Occipital lobe (tissue), 3 donors: ENCODE data around the gene GNRHR. TPM values are rescaled to one million over a fixed set of nuclear protein-coding genes. Genes with fewer than 3 reads are reported as not detected.
A peak's percentile ranks its signal among the peaks of the same experiment; 100 is the strongest.

Experiments used
- DNase-seq: peaks from one replicate; lab custom pipeline; 2025; lab: John Stamatoyannopoulos, UW
- small RNA-seq: library from RNA; depleted of rRNA; stranded (forward); fragments of <200 nt; gene quantifications from one replicate; pipeline ENCODE3, GENCODE V24; 2014
- total RNA-seq: library from RNA; depleted of rRNA; stranded (reverse); fragments of >200 nt; gene quantifications from one replicate; pipeline ENCODE4 v1.2.3, GENCODE V29; 2014

Gene GNRHR
- total RNA-seq, 1 donor from 2014 or later = not detected

DNA sequence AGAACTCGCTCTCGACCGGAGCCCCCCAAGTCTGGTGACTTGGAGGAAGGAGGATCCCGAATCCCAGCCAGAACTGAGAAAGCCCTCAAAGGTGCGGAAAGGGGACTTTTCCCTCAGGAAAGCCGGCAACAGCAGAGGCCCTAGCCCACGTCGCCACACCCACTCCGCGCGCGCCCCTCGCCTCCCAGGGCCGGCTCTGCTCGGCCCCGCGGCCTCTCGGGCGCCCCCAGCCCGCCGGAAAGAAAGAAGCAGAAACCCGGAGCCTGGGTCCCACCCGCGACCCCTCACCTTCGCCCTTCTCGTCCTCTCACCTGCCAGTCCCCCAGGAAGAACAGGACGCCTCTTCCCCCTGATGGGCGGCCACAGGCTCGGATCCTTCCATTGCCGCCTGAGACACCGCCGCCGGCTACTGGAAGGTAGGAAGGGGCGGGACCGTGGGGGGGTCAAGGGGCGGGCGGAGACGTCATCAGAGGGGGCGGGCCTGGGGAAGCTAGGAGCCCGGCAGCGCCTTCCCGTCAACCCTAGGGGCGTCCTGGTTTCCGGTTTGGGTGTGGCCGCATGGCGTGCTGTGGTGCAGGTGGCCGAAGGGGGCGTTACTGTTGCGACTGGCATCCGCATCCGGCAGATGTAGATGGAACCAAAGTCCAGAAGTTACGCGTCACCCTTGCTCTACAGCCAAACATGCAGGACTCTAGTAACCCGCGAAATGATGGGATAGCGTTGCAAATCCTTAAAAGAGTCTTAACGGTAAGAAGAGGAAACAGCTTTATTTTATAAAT lies 53.3 kb downstream of the GNRHR start, which contains the start of gene UBA6:
UBA6 (minus strand) TSS at position 418 of the 779 bp plus-strand sequence; CDS start at position 382, 36 bp downstream.
- DNase-seq = peak; percentile 95

DNA sequence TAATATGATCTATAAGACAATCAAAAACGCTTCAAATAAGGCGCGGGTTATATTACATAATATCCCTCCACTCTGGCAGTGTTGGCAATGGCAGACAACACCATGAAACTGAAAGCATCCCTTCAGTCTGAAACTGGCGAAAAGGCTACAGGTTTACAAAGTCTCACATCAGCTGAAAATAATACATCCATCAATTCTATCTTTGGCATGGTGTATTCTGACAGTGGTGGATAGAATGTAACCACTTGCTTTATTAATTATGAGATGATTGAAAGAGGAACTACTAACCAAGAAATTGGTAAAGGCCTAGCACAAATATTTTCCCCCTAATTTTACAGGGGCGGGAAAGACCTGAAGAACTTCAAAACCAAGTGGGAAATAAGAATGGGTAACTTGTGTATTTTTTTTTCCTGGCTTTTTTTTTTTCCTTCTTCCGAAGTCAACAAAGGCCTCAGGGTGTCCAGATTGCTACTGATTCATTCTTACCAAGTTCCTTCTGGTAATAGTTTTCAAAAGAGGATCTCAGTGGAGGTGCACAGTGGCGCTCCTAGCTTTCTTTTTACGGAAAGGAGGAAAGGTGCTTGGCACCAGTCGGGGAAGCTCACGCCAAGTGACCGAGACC lies 54.0 kb downstream of the GNRHR start:
- DNase-seq = no peak

DNA sequence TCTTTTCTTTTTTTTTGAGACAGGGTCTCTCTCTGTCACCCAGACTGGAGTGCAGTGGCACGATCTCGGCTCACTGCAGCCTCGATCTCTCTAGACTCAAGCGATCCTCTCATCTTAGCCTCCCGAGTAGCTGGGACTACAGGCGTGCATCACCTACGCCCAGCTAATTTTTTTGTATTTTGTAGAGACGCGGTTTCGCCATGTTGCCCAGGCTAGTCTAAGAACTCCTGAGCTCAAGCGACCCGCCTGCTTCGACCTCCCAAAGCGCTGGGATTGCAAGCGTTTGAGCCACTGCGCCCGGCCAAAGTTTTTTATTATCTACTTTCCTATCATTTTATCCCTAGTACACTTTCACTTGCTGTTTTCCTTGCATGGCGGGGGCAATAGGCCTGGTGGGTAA lies 54.6 kb downstream of the GNRHR start:
- DNase-seq = no peak

DNA sequence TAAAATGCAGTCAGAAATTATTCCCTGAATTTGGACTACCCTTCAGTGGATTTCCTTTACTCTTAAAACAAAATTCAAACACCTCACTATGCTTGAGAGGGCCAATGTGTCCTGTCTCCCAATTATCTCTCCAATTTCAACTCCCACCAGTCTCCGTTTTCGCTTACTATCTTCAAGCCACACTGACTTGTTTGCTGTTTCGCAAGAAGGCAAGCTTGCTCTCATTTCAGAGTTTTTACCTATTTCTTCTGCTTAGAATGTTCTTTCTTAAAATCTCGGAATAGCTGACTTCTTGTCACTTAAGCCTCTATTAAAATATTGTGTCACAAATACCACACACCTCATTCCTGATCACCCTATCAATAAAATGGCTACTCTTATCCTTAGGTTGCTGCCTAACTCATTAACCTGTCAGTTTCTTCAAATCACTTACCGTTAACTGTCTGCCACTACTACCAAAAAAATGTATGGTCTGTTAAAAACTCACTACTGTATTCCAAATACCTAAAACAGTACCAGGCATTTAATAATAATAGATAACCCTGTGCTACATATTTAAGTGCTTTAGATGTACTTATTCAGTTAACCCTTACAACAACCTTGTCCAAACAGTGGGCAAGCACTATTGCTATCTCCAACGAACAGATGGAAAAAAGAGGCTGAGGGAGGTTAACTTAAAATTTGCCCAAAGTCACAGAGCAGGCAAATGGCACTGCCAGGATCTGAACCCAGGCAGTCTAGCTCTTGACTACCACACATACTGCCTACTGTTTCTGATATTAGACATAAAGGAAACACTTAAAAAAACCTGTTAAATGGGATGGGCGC lies 56.1 kb downstream of the GNRHR start:
- DNase-seq = no peak

DNA sequence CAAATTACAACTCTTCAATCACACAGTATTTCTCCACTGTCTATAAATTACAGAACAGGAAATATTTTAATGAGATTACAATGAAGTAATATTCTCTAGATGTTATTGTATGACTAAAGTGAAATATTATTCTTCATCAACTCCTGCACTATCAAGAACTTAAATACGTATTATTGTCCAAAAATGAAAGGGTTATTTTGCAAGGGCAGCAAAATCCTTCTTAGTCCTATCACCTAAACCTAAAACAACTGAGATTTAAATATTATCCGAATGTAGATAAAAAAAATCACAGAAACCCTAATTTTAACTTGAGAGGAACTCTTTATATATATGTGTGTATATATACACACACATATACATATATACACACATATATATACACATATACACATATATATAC lies 58.1 kb downstream of the GNRHR start:
- DNase-seq = no peak

DNA sequence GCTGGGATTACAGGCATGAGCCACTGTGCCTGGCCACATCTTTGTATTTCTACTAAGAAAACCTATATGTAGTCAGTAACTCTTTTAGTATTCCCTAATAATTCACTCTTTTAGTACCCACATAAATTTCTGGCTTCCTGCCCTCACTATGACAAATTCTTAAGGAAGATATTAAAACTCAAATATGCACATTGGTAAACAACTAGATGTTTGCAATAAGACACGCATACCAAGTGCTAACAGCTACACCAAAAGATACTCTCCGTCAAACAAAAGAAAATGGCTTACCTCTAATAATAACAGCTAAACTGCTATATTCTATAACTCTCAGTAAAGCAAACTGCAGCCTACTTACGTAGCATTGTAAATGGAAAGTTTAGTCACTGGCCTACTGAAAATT lies 59.5 kb downstream of the GNRHR start:
- no peak for DNase-seq

DNA sequence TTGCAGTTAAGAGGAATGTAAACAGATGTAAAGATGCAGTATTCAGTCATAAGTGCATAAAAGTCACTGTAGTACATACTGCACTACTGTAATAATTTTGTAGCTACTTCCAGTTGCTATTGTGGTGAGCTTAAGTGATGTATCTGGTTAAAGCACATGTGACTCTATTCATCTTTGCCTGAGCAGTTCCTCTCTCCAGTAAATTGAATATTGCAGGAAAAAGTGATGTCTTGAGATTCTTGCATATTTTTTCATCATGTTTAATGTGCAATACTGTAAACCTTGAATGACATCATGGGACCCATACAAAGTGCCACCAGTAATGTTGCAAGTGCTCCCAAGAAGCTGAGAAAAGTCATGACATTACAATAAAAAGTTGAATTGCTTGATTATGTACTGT lies 62.9 kb downstream of the GNRHR start:
- DNase-seq = no peak

Small RNAs within 50 kb of the gene (small RNA-seq; reads per million reads assigned to genes)
- gene RF00091 = not detected

Other genes starting within 250 kb of the GNRHR start
- gene CENPC, start 208.9 kb downstream of the GNRHR start, total RNA-seq = 34.9 TPM
- not detected for gene STAP1, start 195.7 kb downstream of the GNRHR start, total RNA-seq
- 127 TPM for gene UBA6, start 53.2 kb downstream of the GNRHR start, total RNA-seq
- not detected for gene TMPRSS11D, start 129.6 kb upstream of the GNRHR start, total RNA-seq
- gene TMPRSS11A, start 209.1 kb upstream of the GNRHR start, total RNA-seq = not detected